NCI-H146 treated with DMSO at 0.1 percent for 48 hours (cell line): Measurements from ENCODE around the gene RPS23.

ENCODE experiments used
- DNase-seq: peaks from one replicate; lab custom pipeline; 2025; ENCODE audit not compliant: unreplicated experiment; lab: John Stamatoyannopoulos, UW

RPS23 gene

DNA sequence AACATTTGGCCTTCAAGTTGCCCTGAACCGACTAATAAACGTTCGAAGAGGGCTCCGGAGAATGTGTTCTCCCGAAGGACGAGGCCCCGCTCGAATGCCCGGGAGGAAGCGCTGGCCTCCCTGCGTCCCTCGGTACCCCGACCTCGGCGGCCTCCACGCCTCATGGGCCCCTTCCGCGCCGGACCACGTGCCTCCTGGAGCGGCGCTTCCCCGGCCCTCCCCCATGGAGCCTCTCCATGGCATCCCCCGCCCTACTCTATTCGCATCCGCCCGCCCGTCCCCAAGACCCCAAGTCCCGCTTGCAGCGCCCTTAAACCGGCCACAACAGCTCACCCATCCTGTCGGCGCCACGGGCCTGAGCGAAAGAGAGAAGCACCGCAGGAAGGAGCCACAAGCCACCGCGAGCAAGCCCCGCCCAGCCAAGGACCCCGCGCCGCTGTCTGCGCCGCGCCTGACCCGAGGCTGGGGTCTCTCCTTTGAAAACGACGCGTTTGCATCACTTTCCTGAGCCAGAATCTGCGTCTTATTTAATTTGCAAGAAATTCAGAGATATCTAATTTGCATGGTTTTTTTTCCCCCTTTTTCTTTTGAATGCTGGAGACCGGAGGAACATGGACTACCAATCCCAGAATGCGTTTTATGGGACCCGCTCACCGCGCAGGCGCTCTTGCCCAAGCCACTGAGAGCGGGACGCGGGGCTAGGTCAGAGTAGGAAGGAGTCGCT, at the start of gene RPS23:
Gene RPS23 (minus strand): TSS at position 368 of the 724 bp plus-strand sequence. CDS start 31 bp downstream, at position 337.
- DNase-seq = peak; percentile 76

DNA sequence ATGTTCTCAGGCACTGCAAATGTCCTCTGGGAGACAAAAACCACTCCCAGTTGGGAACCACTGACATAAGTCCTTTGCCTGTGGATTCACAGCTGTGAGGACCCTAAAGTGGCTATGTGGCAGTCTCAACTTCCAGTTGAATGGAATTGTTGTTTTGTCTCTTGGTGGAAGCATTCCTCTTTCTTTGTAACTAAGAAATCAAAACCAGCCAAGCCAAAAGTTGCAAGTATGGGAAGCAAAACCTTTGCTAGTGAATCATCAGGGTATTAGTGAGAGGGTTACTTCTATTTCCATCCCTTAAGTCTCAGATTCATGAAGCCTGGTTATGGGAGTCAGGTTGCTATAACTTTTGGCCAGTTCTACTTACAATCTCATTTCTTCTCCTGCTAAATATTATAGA, 49.8 kb upstream of the RPS23 start:
- DNase-seq = no peak

GRCh38 chr5:82325996-82326395, 47.8 kb upstream of the RPS23 start:
- DNase-seq = no peak

DNA sequence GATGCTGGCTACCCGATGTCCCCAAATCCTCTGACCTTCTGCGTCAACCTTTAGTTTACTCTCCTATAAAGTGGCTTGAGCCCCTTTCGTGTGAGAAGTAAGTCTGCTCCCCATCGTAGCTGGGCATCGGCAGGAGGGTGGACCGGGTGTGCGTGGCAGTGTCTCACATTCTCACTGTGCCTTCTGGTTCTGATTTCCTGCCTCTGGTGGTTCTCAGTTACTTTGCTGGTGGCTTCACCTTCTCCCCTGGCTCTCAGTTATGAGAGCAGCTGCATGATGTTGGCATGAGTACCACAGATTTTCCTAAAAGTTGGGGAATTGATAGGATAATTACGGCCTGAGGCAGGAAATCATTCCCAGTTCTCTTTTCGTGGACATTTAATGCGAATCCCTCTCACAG, 47.0 kb upstream of the RPS23 start:
- DNase-seq = no peak

- no peak for DNase-seq
Measured at GRCh38 chr5:82320966-82321365, 42.8 kb upstream of the RPS23 start.

- DNase-seq = no peak
Measured at GRCh38 chr5:82319651-82320376, 41.7 kb upstream of the RPS23 start.

DNA sequence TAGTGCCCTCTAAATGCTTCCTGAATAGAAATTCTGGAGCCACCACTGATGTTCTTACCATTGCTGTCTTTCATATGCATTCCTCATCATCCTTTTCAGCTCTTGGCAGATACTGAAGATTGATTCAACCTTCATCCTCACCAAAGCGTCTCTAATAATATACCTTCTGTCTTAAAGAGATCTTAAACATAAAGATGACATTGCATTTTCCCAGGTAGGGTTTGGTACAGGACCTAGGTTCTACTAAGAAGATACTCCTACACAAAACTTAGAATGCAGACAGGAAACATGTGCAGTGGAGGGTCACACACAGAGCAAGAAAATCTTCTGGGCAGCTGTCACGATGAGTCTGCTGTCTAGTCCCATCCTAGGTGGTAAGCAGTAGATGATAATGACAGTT, 41.0 kb upstream of the RPS23 start:
- no peak for DNase-seq

DNA sequence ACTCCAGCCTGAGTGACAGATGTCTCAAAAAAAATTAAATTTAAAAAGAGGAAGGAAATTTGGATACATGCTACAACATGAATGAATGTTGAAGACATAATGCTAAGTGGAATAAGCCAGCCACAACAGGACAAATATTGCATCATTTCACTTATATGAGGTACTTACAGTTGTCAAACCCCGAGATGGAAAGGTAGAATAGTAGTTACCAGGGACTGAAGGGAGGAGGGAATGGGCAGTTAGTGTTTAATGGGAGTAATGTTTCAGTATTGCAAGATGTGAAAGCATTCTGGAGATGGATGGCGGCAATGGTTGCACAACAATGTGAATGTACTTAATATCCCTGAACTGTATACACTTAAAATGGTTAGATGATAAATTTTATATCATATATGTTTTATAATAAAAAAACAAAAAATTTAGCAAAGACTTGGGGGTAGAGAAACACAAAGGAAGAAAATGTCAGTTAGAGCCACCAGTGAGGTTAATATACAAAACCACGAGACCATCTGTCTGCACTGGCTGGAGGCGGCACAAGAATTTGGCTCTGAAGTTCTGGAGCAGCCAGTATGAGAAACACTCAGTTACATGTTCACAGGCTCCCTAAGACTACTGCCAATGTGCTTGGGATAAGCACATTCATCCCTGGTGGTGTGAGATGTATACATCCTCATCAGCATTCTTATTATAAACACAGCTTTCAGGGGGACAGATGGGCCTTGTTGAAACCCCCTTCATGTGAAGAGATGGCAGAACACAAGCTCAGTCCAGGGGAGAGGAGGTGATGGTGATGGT, 37.0 kb upstream of the RPS23 start:
- no peak for DNase-seq

DNA sequence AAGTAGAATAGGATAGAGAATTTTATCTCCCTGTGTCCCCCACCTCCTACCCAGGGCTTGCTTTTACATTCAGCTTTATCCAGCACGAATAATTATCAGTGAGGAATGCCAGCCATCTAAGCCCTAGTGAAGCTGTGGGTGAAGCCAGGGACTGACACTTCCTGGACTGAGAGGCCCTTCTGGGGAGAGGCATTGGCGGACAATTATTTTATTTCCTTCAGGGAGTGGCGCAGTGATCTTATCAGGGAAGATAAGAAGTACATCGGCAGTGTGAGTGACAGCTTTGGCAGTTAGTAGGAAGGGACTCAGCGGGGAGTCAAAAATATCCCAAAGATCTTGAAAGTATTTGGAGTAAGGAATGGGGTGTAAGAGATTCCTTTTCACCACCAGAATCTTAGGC, 34.9 kb upstream of the RPS23 start:
- no peak for DNase-seq

GRCh38 chr5:82312373-82312856, 34.3 kb upstream of the RPS23 start:
- peak; percentile 1 for DNase-seq

DNA sequence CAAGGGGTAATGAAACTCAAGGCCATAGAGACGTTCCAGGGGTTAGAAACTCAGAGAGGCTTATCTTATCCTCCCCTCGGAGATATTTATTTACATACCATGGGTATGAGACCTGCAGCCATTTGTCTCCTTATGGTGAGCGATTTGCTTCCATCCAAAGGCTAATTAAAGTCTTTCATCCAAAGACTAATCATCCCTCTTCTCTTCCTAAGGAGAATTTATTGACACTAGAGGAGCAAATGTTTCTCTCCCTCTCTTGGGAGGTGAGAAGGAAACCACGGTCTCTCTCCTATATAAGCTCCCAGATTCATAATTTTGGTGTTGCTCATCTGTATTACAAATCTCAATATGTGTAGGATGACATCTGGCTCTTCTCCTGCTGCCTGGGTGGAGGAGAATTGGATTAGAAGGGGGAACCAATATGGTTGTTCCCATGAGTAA, 31.0 kb upstream of the RPS23 start:
- no peak for DNase-seq

DNA sequence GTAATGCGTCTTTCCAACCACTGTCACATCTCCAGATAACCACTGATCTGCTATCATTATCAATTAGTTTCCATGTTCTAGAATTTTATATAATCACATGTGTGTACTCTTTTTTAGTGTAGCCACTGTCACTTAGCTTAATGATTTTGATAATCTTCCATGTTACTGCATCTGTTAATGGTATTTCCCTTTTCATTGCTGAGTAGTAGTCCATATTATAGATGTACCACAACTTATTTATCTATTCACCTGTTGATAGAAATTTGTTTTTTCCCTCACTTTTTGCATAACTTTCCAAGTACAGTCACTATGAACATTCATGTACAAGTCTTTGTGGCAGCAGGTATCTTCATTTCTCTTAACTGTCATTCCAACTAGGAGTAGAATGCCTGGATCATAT, 30.3 kb upstream of the RPS23 start:
- no peak for DNase-seq

DNA sequence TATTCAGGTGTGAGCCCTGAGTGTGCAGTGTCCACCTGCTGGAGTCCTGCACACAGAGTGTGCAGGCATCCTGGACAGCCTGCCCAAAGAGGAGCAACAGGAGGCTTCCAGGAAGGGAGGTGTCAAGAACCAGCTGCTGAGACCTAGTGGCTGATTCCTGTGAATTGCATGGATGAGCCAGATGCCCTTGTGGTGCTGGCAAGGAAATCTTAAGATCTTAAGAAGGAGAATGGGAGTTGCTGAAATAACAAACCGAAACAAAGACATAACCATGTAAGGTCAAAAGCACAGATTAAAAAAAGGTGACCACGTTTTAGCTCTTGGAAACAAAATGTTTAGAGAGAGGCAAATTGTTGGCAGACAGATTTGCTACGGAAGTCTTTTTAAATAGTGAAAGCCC, 29.3 kb upstream of the RPS23 start:
- no peak for DNase-seq

GRCh38 chr5:82306151-82306550, 28.0 kb upstream of the RPS23 start:
- no peak for DNase-seq

DNA sequence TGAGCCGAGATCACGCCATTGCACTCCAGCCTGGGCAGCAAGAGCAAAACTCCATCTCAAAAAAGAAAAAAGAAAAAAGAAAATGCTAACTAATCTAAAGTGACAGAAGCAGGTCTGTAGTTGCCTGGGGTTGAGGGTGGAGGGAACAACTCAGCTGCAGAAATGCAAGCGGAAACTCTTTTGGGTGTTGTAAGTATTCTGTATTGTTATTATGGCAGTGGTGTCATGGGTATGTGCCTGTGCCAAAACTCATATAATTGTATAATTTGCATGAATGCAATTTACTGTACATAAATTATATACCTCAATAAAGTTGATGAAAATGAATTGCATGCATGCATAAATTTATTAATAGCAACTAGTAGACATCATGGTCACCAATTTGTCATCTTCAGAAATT, 23.0 kb upstream of the RPS23 start:
- no peak for DNase-seq

DNA sequence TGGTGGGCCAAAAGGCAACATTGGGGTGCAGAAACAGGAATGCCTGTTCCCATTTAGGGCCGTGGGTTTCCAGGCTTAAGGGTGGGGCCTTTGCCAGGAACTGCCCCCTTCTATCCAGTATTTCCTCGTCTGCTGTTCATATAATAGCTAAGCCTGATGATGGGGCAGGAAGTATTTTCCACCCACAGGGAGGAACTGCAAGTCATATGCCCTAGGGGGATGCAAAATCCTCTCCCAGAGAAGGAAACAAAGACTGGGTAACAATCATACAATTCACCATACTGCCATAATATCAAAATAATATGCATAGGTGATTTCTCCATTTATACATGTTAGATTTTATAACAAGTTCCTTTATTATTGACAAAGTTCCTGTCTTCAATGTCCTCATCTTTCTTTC, 20.5 kb upstream of the RPS23 start:
- no peak for DNase-seq

GRCh38 chr5:82297711-82298110, 19.6 kb upstream of the RPS23 start:
- no peak for DNase-seq

DNA sequence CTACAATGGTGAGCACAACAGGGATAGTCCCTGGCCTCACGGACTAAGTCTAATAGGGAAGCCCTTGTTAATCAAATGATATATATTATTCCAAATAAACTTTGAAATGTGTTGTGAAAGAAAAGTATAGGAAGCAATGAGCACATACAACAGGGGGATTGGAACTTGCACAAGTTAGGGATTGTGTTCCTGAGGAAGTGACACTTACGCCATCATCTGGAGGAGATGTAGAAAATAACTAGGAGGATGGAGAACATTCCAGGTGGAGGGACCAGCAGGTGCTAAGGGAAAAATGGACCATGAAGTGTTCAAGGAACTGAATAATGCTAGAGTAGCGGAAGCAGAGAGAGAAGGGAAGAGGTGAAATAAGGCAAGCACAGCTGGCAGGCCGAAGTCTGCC, 18.8 kb upstream of the RPS23 start:
- no peak for DNase-seq

GRCh38 chr5:82295959-82296531, 17.9 kb upstream of the RPS23 start:
- DNase-seq = no peak

GRCh38 chr5:82295144-82295543, 17.0 kb upstream of the RPS23 start:
- DNase-seq = no peak

GRCh38 chr5:82291420-82291819, 13.3 kb upstream of the RPS23 start:
- DNase-seq = no peak
